ENCODE data around the gene SH3GL1. TPM values are rescaled to one million over a fixed set of nuclear protein-coding genes. Genes with fewer than 3 reads are reported as not detected.

SH3GL1 gene
- total and polyA plus RNA-seq, 2 experiments from 2014 or later = 73.1 to 89.5 TPM

DNA sequence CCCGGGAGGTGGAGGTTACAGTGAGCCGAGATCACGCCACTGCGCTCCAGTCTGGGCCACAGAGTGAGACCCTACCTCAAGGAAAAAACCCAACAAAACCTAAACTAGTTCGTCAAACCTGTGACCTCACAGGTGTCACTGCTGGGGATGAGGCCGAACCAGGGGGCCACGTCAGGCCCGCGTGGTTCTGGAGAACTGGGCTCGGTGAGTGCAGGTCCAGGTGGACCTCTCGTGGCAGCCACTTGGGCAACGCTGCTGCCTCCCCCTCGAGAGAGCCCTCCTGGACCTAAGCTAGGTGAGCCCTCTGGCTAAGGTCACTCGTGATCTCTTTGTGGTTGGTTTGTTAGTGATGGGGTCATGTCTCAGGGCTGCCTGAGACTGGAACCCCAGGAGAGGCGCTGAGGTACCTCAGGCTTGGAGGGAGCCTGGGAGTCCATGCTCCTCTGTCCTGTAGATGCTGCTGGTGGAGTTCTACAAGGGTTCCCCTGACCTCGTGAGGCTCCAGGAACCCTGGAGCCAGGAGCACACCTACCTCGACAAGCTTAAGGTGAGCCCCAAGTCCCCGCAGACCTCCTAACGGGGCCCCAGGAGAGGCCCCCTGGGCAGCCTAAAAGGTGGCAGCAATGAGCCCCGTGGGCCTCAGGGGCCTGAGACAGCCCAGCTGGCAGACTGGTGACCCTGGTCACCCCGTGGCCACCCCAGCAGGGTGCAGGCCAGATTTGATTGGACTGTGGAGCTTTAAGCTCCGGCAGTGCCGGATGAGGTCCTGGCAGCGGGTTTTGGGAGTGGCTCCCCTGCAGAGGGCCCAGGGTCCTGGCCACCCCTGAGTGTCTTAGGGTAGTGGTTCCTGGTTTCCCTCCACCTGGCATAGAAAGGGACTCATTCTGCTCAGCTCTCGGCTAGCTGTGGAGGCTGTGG is 41.4 kb downstream of the SH3GL1 start:
- H3K27ac Mint-ChIP-seq = no peak overlapping the region
- peaks cover 7% of the 10 kb centered on the region; the same call in 1 of the 3 replicates for H3K4me1 Mint-ChIP-seq
- peaks cover 23% of the 10 kb centered on the region for H3K27me3 Mint-ChIP-seq (ENCODE audit: insufficient read depth, low read depth, poor library complexity)
- Histone ChIP-seq H3K4me2 (no peak overlapping the region), H3K9me2 (ENCODE audit: insufficient read depth) (no peaks in the 10 kb centered on the region), H3K27me3 (ENCODE audit: insufficient read depth) (no peaks in the 10 kb centered on the region), H3K4me1 (ENCODE audit: insufficient read depth) (no peaks in the 10 kb centered on the region; the same call in 1 of the 2 replicates), H3K36me3 (ENCODE audit: insufficient read depth) (no peaks in the 10 kb centered on the region), H3K27ac (ENCODE audit: low read depth) (no peak overlapping the region), H4K20me1 (replicated peaks; ENCODE audit: insufficient read depth) (peaks cover 4% of the 10 kb centered on the region; the same call in 1 of the 2 replicates), H3F3A (replicated peaks; ENCODE audit: low read depth) (peaks cover 23% of the 10 kb centered on the region), H3K79me2 (replicated peaks; ENCODE audit: insufficient read depth) (no peaks in the 10 kb centered on the region), H3K4me3 (no peak overlapping the region), H2AFZ (no peak overlapping the region)
- ATAC-seq (no peak), DNase-seq (ENCODE audit: low spot score) (no peak)
- peaks cover 22% of the 10 kb centered on the region for H3K36me3 Mint-ChIP-seq (ENCODE audit: low read depth)
- no peaks in the 10 kb centered on the region for H3K9me3 Mint-ChIP-seq
- H3K4me3 Mint-ChIP-seq = no peak overlapping the region
- TF ChIP-seq CTCF (conservative IDR thresholded peaks at IDR 0.05; ENCODE audit: low read depth in 2 of 2) (no peak), NANOG (IDR thresholded peaks at IDR 0.05; ENCODE audit: borderline replicate concordance) (no peak), STAT1 (IDR thresholded peaks at IDR 0.05; ENCODE audit: unreplicated experiment) (no peak), POLR2AphosphoS5 (IDR thresholded peaks at IDR 0.05; ENCODE audit: low read depth) (no peak), EZH2 (IDR thresholded peaks at IDR 0.05; ENCODE audit: low read depth, unreplicated experiment) (no peak), ZNF331 (CRISPR knock-in tag; IDR thresholded peaks at IDR 0.05; ENCODE audit: low read depth) (no peak), CREB1 (CRISPR knock-in tag; IDR thresholded peaks at IDR 0.05; ENCODE audit: low read depth) (no peak), JUNB (IDR thresholded peaks at IDR 0.05; ENCODE audit: unreplicated experiment) (no peak), ETS1 (IDR thresholded peaks at IDR 0.05) (no peak), EZH2phosphoT487 (IDR thresholded peaks at IDR 0.05; ENCODE audit: unreplicated experiment) (no peak), ZNF114 (CRISPR knock-in tag; IDR thresholded peaks at IDR 0.05) (no peak)
- TF ChIP-seq, protein P1, sequence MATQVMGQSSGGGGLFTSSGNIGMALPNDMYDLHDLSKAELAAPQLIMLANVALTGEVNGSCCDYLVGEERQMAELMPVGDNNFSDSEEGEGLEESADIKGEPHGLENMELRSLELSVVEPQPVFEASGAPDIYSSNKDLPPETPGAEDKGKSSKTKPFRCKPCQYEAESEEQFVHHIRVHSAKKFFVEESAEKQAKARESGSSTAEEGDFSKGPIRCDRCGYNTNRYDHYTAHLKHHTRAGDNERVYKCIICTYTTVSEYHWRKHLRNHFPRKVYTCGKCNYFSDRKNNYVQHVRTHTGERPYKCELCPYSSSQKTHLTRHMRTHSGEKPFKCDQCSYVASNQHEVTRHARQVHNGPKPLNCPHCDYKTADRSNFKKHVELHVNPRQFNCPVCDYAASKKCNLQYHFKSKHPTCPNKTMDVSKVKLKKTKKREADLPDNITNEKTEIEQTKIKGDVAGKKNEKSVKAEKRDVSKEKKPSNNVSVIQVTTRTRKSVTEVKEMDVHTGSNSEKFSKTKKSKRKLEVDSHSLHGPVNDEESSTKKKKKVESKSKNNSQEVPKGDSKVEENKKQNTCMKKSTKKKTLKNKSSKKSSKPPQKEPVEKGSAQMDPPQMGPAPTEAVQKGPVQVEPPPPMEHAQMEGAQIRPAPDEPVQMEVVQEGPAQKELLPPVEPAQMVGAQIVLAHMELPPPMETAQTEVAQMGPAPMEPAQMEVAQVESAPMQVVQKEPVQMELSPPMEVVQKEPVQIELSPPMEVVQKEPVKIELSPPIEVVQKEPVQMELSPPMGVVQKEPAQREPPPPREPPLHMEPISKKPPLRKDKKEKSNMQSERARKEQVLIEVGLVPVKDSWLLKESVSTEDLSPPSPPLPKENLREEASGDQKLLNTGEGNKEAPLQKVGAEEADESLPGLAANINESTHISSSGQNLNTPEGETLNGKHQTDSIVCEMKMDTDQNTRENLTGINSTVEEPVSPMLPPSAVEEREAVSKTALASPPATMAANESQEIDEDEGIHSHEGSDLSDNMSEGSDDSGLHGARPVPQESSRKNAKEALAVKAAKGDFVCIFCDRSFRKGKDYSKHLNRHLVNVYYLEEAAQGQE (IDR thresholded peaks at IDR 0.05; ENCODE audit: unreplicated experiment) = no peak
- TF ChIP-seq, protein P2, sequence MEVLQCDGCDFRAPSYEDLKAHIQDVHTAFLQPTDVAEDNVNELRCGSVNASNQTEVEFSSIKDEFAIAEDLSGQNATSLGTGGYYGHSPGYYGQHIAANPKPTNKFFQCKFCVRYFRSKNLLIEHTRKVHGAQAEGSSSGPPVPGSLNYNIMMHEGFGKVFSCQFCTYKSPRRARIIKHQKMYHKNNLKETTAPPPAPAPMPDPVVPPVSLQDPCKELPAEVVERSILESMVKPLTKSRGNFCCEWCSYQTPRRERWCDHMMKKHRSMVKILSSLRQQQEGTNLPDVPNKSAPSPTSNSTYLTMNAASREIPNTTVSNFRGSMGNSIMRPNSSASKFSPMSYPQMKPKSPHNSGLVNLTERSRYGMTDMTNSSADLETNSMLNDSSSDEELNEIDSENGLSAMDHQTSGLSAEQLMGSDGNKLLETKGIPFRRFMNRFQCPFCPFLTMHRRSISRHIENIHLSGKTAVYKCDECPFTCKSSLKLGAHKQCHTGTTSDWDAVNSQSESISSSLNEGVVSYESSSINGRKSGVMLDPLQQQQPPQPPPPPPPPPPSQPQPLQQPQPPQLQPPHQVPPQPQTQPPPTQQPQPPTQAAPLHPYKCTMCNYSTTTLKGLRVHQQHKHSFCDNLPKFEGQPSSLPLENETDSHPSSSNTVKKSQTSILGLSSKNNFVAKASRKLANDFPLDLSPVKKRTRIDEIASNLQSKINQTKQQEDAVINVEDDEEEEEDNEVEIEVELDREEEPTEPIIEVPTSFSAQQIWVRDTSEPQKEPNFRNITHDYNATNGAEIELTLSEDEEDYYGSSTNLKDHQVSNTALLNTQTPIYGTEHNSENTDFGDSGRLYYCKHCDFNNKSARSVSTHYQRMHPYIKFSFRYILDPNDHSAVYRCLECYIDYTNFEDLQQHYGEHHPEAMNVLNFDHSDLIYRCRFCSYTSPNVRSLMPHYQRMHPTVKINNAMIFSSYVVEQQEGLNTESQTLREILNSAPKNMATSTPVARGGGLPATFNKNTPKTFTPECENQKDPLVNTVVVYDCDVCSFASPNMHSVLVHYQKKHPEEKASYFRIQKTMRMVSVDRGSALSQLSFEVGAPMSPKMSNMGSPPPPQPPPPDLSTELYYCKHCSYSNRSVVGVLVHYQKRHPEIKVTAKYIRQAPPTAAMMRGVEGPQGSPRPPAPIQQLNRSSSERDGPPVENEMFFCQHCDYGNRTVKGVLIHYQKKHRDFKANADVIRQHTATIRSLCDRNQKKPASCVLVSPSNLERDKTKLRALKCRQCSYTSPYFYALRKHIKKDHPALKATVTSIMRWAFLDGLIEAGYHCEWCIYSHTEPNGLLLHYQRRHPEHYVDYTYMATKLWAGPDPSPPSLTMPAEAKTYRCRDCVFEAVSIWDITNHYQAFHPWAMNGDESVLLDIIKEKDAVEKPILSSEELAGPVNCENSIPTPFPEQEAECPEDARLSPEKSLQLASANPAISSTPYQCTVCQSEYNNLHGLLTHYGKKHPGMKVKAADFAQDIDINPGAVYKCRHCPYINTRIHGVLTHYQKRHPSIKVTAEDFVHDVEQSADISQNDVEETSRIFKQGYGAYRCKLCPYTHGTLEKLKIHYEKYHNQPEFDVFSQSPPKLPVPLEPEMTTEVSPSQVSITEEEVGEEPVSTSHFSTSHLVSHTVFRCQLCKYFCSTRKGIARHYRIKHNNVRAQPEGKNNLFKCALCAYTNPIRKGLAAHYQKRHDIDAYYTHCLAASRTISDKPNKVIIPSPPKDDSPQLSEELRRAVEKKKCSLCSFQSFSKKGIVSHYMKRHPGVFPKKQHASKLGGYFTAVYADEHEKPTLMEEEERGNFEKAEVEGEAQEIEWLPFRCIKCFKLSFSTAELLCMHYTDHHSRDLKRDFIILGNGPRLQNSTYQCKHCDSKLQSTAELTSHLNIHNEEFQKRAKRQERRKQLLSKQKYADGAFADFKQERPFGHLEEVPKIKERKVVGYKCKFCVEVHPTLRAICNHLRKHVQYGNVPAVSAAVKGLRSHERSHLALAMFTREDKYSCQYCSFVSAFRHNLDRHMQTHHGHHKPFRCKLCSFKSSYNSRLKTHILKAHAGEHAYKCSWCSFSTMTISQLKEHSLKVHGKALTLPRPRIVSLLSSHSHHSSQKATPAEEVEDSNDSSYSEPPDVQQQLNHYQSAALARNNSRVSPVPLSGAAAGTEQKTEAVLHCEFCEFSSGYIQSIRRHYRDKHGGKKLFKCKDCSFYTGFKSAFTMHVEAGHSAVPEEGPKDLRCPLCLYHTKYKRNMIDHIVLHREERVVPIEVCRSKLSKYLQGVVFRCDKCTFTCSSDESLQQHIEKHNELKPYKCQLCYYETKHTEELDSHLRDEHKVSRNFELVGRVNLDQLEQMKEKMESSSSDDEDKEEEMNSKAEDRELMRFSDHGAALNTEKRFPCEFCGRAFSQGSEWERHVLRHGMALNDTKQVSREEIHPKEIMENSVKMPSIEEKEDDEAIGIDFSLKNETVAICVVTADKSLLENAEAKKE (CRISPR knock-in tag; IDR thresholded peaks at IDR 0.05) = no peak
